Loucy (cell line): ENCODE measurements around the gene DNAJA3.

Experiments
- EZH2phosphoT487 ChIP-seq: fragments of 200-600 bp; IDR thresholded peaks from 2 replicates; pipeline ENCODE4 v1.6.1; 2018; ENCODE audit warnings: antibody characterized with exemption, mild to moderate bottlenecking, moderate library complexity, borderline replicate concordance
- TF ChIP-seq, protein P1 (sequence below): fragments of 200-600 bp; sonication (generic); conservative IDR thresholded peaks from 2 replicates; pipeline ENCODE4 v1.5.1; 2014; ENCODE audit warnings: mild to moderate bottlenecking, antibody characterized with exemption, low read length

GRCh38 chr16:4474192-4474961 lies 48.7 kb downstream of the DNAJA3 start, which contains the start of gene NMRAL1:
- no peak for TF ChIP-seq EZH2phosphoT487
- TF ChIP-seq, protein P1, sequence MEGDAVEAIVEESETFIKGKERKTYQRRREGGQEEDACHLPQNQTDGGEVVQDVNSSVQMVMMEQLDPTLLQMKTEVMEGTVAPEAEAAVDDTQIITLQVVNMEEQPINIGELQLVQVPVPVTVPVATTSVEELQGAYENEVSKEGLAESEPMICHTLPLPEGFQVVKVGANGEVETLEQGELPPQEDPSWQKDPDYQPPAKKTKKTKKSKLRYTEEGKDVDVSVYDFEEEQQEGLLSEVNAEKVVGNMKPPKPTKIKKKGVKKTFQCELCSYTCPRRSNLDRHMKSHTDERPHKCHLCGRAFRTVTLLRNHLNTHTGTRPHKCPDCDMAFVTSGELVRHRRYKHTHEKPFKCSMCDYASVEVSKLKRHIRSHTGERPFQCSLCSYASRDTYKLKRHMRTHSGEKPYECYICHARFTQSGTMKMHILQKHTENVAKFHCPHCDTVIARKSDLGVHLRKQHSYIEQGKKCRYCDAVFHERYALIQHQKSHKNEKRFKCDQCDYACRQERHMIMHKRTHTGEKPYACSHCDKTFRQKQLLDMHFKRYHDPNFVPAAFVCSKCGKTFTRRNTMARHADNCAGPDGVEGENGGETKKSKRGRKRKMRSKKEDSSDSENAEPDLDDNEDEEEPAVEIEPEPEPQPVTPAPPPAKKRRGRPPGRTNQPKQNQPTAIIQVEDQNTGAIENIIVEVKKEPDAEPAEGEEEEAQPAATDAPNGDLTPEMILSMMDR = no peak
